ENCODE results near the gene HERPUD2. TPM values are rescaled to one million over a fixed set of nuclear protein-coding genes. Genes with fewer than 3 reads are reported as not detected.
"Not testable (repeated sequence)": the region's sequence is repeated elsewhere in the genome, so short reads cannot be mapped to it uniquely, and the experiment has no call there.

Gene HERPUD2
- total RNA-seq, 2 donors from 2014 or later, result 24.2 to 30.1 TPM

- Mint-ChIP-seq H3K4me3 (no peak overlapping the region), H3K4me1 (peaks cover 9% of the 10 kb centered on the region), H3K9me3 (no peaks in the 10 kb centered on the region)
Measured at GRCh38 chr7:35676211-35676610, 18.7 kb downstream of the HERPUD2 start.

GRCh38 chr7:35670856-35671569, 23.9 kb downstream of the HERPUD2 start:
- H3K4me1 ChIP-seq (ENCODE audit: control insufficient read depth, insufficient read depth, low read length), result no peaks in the 10 kb centered on the region
- peaks cover 42% of the 10 kb centered on the region for H3K36me3 ChIP-seq (ENCODE audit: control insufficient read depth, insufficient read depth, low read length)
- Mint-ChIP-seq H3K4me3 (no peak overlapping the region), H3K36me3 (ENCODE audit: low read depth) (peaks cover 36% of the 10 kb centered on the region), H3K27ac (peak overlapping the region; percentile 3), H3K27me3 (ENCODE audit: insufficient read depth) (no peaks in the 10 kb centered on the region), H3K9me3 (peaks cover 11% of the 10 kb centered on the region), H3K4me1 (peaks cover 3% of the 10 kb centered on the region)
- H3K27me3 ChIP-seq (ENCODE audit: control insufficient read depth, insufficient read depth, low read length, poor library complexity, severe bottlenecking), result no peaks in the 10 kb centered on the region
- no peak for DNase-seq
- no peak overlapping the region for H3K4me3 ChIP-seq (ENCODE audit: low read length)
- WGBS, 2 experiments (ENCODE audit: insufficient coverage in 1 of 2, insufficient read length in 1 of 2), result 84% methylated on average over 2 of the region's 3 CpGs; no CpG with 5 or more reads in 1 of the 2 experiments
- no peak for TF ChIP-seq CTCF (conservative IDR thresholded peaks at IDR 0.05)
- H3K9ac ChIP-seq (ENCODE audit: extremely low read depth, low read length, poor library complexity, severe bottlenecking), result no peak overlapping the region
- peaks cover 22% of the 10 kb centered on the region for H3K9me3 ChIP-seq (ENCODE audit: control insufficient read depth, low read length)
- no peak overlapping the region for H3K27ac ChIP-seq (ENCODE audit: low read depth, low read length)

More at GRCh38 chr7:35676211-35676610, 18.7 kb downstream of the HERPUD2 start:
- H3K9me3 ChIP-seq (ENCODE audit: control insufficient read depth, low read length), result no peaks in the 10 kb centered on the region
- no peak overlapping the region for H3K27ac ChIP-seq (ENCODE audit: low read depth, low read length)
- H3K36me3 ChIP-seq (ENCODE audit: control insufficient read depth, insufficient read depth, low read length), result no peaks in the 10 kb centered on the region
- no peaks in the 10 kb centered on the region for H3K36me3 Mint-ChIP-seq (ENCODE audit: low read depth)
- H3K27ac Mint-ChIP-seq, result no peak overlapping the region
- TF ChIP-seq CTCF (conservative IDR thresholded peaks at IDR 0.05), result peak; percentile 47
- H3K9ac ChIP-seq (ENCODE audit: extremely low read depth, low read length, poor library complexity, severe bottlenecking), result no peak overlapping the region
- DNase-seq, result no peak
- H3K27me3 ChIP-seq (ENCODE audit: control insufficient read depth, insufficient read depth, low read length, poor library complexity, severe bottlenecking), result no peaks in the 10 kb centered on the region
- no peaks in the 10 kb centered on the region for H3K27me3 Mint-ChIP-seq (ENCODE audit: insufficient read depth)
- 100% methylated on average over 1 of the region's 1 CpG; no CpG with 5 or more reads in 1 of the 2 experiments for WGBS, 2 experiments (ENCODE audit: insufficient coverage in 1 of 2, insufficient read length in 1 of 2)
- H3K4me3 ChIP-seq (ENCODE audit: low read length), result no peak overlapping the region
- H3K4me1 ChIP-seq (ENCODE audit: control insufficient read depth, insufficient read depth, low read length), result no peaks in the 10 kb centered on the region

GRCh38 chr7:35660411-35660810, 34.5 kb downstream of the HERPUD2 start:
- 94 to 100% methylated on average over 1 to 3 of the region's 4 CpGs for WGBS, 2 experiments (ENCODE audit: insufficient coverage in 1 of 2, insufficient read length in 1 of 2)
- not testable (repeated sequence) for H3K27me3 Mint-ChIP-seq (ENCODE audit: insufficient read depth); H3K4me1 ChIP-seq (ENCODE audit: control insufficient read depth, insufficient read depth, low read length); H3K9ac ChIP-seq (ENCODE audit: extremely low read depth, low read length, poor library complexity, severe bottlenecking); H3K4me3 ChIP-seq (ENCODE audit: low read length); H3K27ac Mint-ChIP-seq; H3K27me3 ChIP-seq (ENCODE audit: control insufficient read depth, insufficient read depth, low read length, poor library complexity, severe bottlenecking); H3K4me1 Mint-ChIP-seq; H3K4me3 Mint-ChIP-seq; DNase-seq; H3K27ac ChIP-seq (ENCODE audit: low read depth, low read length)
- Histone ChIP-seq H3K36me3 (ENCODE audit: control insufficient read depth, insufficient read depth, low read length) (peaks cover 20% of the 10 kb centered on the region), H3K9me3 (ENCODE audit: control insufficient read depth, low read length) (peaks cover 31% of the 10 kb centered on the region)
- peaks cover 72% of the 10 kb centered on the region for H3K36me3 Mint-ChIP-seq (ENCODE audit: low read depth)
- peaks cover 46% of the 10 kb centered on the region for H3K9me3 Mint-ChIP-seq
